DOHH2 (cell line): ENCODE data around the gene TENT4A.
"Not testable (repeated sequence)": the region's sequence is repeated elsewhere in the genome, so short reads cannot be mapped to it uniquely, and the experiment has no call there.

Experiments used
- H3F3A ChIP-seq: fragments of 200-600 bp; sonication (generic), shearing (Covaris generic); 2 replicates; pipeline ENCODE4 v1.6.0; 2016; ENCODE audit warnings: antibody characterized with exemption, mild to moderate bottlenecking; ENCODE audit not compliant: control insufficient read depth, insufficient read depth
- H3K27ac ChIP-seq: fragments of 200-600 bp; sonication (generic); 2 replicates; pipeline ENCODE4 v1.5.1; 2014; ENCODE audit warnings: low read depth, mild to moderate bottlenecking, low read length, moderate library complexity
- H3K27me3 ChIP-seq: fragments of 200-600 bp; sonication (generic); 2 replicates; pipeline ENCODE4 v1.6.1; 2014; ENCODE audit warnings: mild to moderate bottlenecking, low read length, mixed read lengths; ENCODE audit not compliant: control insufficient read depth
- H3K36me3 ChIP-seq: fragments of 200-600 bp; sonication (generic); 2 replicates; pipeline ENCODE4 v1.6.1; 2014; ENCODE audit warnings: mild to moderate bottlenecking, low read length, moderate library complexity, mixed read lengths; ENCODE audit not compliant: control insufficient read depth
- H3K4me1 ChIP-seq: fragments of 200-600 bp; sonication (generic); 2 replicates; pipeline ENCODE4 v1.6.1; 2014; ENCODE audit warnings: mild to moderate bottlenecking, low read length, mixed read lengths; ENCODE audit not compliant: control insufficient read depth
- H3K4me2 ChIP-seq: fragments of 200-600 bp; sonication (generic); 2 replicates; pipeline ENCODE4 v1.6.0; 2014; ENCODE audit warnings: mild to moderate bottlenecking, low read length, moderate library complexity
- H3K4me3 ChIP-seq: fragments of 200-600 bp; sonication (generic); 2 replicates; pipeline ENCODE4 v1.5.1; 2014; ENCODE audit warnings: mild to moderate bottlenecking, low read length, mixed read lengths
- H3K79me2 ChIP-seq: fragments of 200-600 bp; sonication (generic); 2 replicates; pipeline ENCODE4 v1.6.1; 2014; ENCODE audit warnings: mild to moderate bottlenecking, low read length, mixed read lengths; ENCODE audit not compliant: control insufficient read depth
- H3K9me2 ChIP-seq: fragments of 200-600 bp; sonication (generic); replicated peaks from 2 replicates; pipeline ENCODE4 v1.6.1; 2014; ENCODE audit warnings: mild to moderate bottlenecking, low read length, mixed read lengths; ENCODE audit not compliant: control insufficient read depth
- H3K9me3 ChIP-seq: fragments of 200-600 bp; sonication (generic); 2 replicates; pipeline ENCODE4 v1.6.1; 2014; ENCODE audit warnings: antibody characterized with exemption, low read length, mixed read lengths; ENCODE audit not compliant: control insufficient read depth, insufficient read depth
- H4K20me1 ChIP-seq: fragments of 200-600 bp; sonication (generic); 2 replicates; pipeline ENCODE4 v1.6.0; 2014; ENCODE audit warnings: low read depth, mild to moderate bottlenecking, antibody characterized with exemption, low read length, moderate library complexity; ENCODE audit not compliant: control insufficient read depth, insufficient read depth
- CTCF ChIP-seq: fragments of 200-600 bp; sonication (generic); IDR thresholded peaks from one replicate; pipeline ENCODE4 v1.5.1; 2014; ENCODE audit warnings: antibody characterized with exemption, mild to moderate bottlenecking, low read depth, low read length; ENCODE audit not compliant: poor library complexity, severe bottlenecking
- EZH2phosphoT487 ChIP-seq: fragments of 200-600 bp; sonication (generic); IDR thresholded peaks from 2 replicates; pipeline ENCODE4 v1.6.1; 2017; ENCODE audit warnings: borderline replicate concordance, mild to moderate bottlenecking, antibody characterized with exemption, low read length, moderate library complexity, mixed read lengths

TENT4A gene

GRCh38 chr5:6772886-6773285 lies 59.7 kb downstream of the TENT4A start:
- H4K20me1 ChIP-seq: no peaks in the 10 kb centered on the region
- H3K36me3 ChIP-seq: no peaks in the 10 kb centered on the region
- no peaks in the 10 kb centered on the region for H3K9me2 ChIP-seq
- TF ChIP-seq EZH2phosphoT487 (no peak), CTCF (no peak)
- H3K4me3 ChIP-seq: no peak overlapping the region
- H3K79me2 ChIP-seq: no peaks in the 10 kb centered on the region
- H3K4me2 ChIP-seq: no peak overlapping the region
- no peaks in the 10 kb centered on the region for H3K4me1 ChIP-seq
- no peak overlapping the region for H3K27ac ChIP-seq
- H3F3A ChIP-seq: no peaks in the 10 kb centered on the region
- no peaks in the 10 kb centered on the region for H3K9me3 ChIP-seq
- no peaks in the 10 kb centered on the region for H3K27me3 ChIP-seq

GRCh38 chr5:6773342-6774035 lies 60.3 kb downstream of the TENT4A start:
- no peaks in the 10 kb centered on the region for H3K9me3 ChIP-seq
- H3F3A ChIP-seq: no peaks in the 10 kb centered on the region
- no peaks in the 10 kb centered on the region for H3K4me1 ChIP-seq
- TF ChIP-seq EZH2phosphoT487: no peak
- no peak for TF ChIP-seq CTCF
- no peaks in the 10 kb centered on the region for H3K27me3 ChIP-seq
- H3K4me2 ChIP-seq: no peak overlapping the region
- H4K20me1 ChIP-seq: no peaks in the 10 kb centered on the region
- no peaks in the 10 kb centered on the region for H3K9me2 ChIP-seq
- H3K36me3 ChIP-seq: no peaks in the 10 kb centered on the region
- no peak overlapping the region for H3K4me3 ChIP-seq
- H3K79me2 ChIP-seq: no peaks in the 10 kb centered on the region
- no peak overlapping the region for H3K27ac ChIP-seq

GRCh38 chr5:6774207-6774606 lies 61.0 kb downstream of the TENT4A start:
- not testable (repeated sequence) for H3F3A ChIP-seq, H3K27ac ChIP-seq, H3K4me3 ChIP-seq, H3K36me3 ChIP-seq, H3K79me2 ChIP-seq, H3K9me2 ChIP-seq, H4K20me1 ChIP-seq, H3K4me1 ChIP-seq, H3K9me3 ChIP-seq, H3K27me3 ChIP-seq, H3K4me2 ChIP-seq

- H4K20me1 ChIP-seq: no peaks in the 10 kb centered on the region
- no peaks in the 10 kb centered on the region for H3F3A ChIP-seq
- H3K9me3 ChIP-seq: no peaks in the 10 kb centered on the region
- no peak overlapping the region for H3K4me2 ChIP-seq
- H3K36me3 ChIP-seq: no peaks in the 10 kb centered on the region
- H3K79me2 ChIP-seq: no peaks in the 10 kb centered on the region
- no peak overlapping the region for H3K4me3 ChIP-seq
- H3K27ac ChIP-seq: no peak overlapping the region
- TF ChIP-seq CTCF (no peak), EZH2phosphoT487 (no peak)
- H3K4me1 ChIP-seq: no peaks in the 10 kb centered on the region
- no peaks in the 10 kb centered on the region for H3K27me3 ChIP-seq
- no peaks in the 10 kb centered on the region for H3K9me2 ChIP-seq
Measured at GRCh38 chr5:6774721-6775204, 61.5 kb downstream of the TENT4A start.
